ENCODE results near the gene EEIG1.

The EEIG1 gene

DNA sequence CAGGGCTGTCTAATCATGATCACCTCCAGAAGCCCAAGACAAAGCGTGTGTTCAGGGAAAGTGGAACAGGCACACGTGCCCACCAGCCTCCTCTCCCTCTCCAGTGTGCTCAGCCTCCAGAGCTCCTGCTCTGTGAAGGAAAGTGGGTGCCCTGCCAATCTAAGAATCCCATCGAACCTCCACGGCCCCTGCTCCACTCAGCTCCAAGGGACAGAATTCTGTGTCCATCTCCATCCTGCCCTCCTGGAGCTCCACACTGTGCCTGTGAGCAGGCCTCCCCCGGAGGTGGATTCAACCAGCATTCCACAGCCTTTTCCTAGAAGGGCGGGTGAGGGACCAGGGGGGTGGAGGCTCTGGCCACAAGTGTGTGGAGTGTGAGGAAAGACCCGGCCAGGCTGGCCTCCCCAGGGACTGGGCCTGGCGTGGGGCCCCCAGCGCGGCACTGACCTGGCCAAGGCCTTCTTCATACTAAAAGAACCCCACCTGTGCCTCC, 6.0 kb downstream of the EEIG1 start:
- no peak for DNase-seq (ENCODE audit: low read depth in 2 of 2)

DNA sequence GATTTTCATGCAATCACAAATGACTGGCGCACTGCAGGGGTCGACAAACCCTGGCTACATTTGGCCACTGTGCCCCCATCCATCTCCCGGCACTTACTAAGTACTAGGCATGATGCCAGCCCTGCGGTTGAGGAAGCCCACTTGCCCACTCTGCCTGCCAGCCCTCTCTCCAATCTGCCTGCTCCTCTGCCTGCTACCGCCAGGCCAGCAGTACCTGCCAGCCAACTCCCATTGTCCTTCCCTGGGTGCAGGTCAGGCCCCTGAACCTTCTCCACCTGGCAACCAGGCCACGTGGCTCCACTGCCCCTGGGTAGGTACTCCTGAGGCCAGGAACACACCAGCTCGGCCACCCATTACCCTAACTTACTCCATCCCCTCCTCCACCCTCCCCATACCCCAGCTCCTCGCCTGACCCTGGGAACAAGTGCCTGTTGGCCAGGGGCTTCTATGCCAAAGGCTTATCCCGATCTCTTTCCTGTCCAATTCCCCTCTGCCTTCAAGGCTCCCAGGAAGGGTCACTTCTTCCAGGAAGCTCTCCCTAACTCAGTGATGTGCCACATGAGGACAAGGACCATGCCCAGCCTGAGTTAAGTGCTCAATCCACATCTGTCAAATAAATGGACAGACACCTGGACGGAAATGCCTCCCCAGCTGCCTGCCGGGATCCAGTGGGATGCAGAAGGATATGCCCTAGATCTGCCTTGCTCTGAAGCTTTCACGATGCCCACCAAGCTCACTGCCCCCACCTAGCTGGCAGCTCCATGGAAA, 6.6 kb downstream of the EEIG1 start:
- DNase-seq (ENCODE audit: low read depth in 2 of 2), result no peak

DNA sequence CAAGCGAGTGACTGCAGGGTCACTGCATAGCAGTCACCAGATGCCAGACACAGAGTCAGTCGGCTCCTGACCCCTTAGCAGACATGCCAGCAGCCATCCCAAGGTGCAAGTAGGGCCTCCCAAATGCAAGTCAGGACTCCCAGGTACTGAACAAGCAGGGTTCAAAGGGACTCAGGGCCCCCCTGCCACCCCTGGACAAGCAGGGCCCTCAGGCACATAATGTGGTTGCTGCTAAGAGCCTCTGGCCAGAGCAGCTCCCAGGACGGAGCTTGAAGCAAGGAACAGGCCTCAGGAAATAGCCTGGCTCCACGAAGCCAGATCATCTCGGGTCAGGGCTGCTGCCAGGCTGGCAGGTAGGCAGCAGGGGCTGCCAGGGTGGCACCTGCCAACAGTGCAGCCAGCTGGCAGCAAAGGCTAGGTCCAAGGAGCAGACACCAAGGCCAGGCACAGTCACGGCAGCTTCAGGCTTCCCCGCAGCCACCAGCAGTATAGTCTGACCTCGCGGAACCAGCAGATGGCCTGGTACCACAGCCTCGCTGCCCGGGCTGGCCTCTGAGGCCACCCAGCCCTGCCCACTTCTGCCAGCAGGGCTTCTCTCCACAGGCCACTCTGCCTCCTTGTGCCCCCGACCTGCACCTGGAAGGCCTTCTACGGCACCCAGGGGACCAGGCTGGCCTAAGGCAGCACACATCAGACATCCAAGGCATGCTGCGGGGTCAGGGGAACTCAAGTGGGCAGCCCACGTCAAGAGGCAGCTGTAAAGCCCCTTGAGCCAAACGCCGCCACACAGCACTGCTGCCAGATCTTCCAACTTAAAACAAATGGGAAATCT, 7.4 kb downstream of the EEIG1 start:
- DNase-seq (ENCODE audit: low read depth in 2 of 2), result no peak

DNA sequence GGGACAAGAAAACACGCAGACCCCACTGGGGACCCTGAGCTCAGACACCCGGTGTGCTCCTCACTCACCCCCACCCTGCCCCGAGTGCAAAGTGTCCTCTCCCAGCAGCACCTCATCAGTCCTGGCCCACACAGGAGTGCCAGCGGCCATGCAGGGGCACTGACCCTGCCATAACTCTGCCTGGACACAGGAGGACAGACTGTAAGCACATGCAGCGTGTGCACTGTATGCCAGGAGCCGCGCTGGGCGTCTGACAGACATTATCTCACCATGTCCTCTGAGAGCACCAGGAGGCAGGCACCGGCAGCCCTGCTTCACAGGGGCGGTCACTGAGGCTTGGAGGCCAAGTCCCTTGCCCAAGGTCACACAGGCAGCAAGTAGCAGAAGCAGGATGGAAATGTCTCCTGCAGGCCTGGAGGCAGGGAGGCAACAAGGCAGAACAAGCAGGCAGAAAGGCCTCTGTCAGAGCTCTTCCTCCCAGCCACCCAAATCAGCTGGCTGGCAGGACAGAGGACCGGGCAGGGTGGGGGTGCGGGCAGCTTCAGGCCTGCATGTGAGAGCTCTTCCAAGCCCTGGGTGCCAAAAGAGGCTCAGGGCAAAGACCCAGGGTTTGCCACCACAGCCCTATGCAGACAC, 8.4 kb downstream of the EEIG1 start:
- no peak for DNase-seq (ENCODE audit: low read depth in 2 of 2)

DNA sequence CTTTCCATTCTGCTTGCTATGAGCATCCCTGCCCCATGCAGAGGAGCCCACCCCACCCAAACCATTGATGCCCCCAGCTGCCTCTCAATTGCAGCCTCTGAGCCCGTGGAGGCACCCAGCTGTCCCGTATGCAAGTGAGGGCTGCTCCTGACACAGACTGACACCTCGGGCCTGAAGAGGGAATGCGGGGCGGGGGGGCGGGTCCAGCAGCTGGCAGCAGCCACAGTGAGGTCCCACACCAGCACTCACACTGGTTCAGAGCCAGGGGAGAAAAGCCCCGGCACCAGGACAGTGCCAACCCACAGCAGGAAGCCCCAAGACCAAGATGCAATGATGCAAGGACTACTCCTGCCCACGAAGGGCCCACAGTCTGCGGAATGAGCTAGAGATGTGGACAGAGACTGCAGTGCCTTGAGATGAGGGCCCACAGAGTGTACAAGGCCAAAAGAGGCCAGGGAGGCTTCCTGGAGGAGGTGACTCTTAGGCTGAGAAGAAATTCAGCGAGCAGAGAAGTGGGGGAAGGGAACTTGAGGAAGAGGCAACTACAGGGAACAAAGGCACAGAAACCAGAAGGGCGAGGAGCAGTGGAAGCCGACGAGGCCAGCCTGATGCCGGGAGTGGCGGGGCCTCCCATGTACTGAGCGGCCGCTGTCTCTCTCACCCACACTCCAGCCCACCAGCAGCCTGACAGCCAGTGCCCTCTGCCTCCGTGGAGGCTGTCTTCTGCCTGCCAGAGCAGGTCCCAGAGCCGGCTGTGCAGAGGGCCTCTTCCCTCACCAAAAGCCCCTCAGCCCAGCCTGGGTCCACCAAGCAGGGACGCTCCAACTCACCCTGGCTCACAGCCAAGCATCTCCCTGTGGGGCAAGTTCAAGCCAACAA, 9.2 kb downstream of the EEIG1 start:
- no peak for DNase-seq (ENCODE audit: low read depth in 2 of 2)

DNA sequence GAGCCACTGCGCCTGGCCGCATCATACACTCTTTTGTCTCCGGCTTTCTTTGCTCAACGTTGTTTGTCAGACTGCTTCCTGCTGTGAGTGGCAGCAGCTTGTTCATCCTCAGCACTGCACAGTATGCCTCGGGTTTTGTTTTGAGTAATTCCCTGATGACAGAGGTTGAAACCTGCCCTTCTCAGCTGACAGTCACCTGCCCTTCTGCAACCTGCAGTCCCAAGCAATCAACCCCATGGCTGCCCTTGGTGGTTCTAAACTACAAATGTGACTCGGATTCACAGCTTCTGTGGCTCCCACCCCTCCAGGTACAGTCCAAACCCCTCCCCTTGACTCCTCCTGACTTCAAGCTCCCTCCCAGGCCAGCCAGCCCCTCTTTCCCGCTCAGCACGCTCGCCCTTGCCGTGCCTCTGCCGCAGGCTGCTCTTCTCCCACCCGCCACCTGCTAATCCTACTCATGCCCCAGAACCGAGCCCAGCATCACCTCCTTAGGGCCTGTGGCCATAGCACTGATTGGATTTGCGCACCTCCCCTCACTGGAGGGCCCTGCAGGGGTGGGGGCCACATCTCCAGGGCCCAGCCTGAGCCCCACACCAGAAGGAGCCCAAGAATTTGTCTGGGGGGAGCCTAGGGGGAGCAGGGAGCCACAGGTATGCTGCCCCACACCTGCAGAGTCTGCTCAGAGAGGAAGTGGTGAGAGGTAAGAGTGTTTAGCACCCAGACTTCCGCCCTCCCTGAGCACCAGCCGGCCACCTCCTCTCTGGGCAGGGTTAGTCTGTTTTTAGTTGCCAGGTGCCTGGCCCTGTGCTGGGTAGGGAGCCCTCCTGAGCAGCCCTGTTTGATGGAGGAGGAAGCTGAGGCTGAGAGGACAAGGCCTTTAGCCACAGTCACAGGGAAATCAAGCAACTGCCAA, 10.1 kb downstream of the EEIG1 start:
- peak in 1 of 2 donors; percentile 67 for DNase-seq (ENCODE audit: low read depth in 2 of 2)

DNA sequence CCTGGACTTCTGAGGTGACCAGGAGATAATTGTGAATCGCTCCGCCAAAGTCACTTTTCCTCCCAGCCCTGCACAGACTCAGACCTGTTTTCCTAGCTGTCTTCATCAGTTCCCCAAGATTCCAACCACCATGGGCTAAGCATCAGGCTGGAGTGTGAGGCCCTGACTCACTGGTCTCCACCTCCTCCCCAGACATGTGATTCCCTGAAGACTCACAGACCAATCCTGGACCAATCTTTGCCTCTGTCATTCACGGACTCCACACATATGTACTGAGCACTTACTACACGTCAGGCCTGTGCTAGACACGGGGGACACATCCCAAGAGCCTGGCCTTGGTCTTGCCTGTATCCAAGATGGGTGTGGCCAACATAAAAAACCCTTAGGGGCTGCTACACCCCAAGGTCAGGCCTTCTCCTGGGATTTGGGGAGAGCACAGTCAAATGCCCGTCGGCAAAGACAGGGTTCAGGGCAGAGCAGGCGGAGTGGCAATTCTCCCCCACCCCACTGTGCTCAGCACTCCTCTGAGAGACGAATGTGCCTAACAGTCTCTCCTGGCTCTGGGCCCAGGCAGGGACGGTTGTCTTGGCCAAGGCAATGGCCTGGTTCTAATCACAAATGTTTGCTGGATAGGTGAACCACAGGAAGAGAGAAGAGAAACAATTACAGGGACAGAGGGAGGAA, 11.9 kb downstream of the EEIG1 start:
- no peak for DNase-seq (ENCODE audit: low read depth in 2 of 2)

DNA sequence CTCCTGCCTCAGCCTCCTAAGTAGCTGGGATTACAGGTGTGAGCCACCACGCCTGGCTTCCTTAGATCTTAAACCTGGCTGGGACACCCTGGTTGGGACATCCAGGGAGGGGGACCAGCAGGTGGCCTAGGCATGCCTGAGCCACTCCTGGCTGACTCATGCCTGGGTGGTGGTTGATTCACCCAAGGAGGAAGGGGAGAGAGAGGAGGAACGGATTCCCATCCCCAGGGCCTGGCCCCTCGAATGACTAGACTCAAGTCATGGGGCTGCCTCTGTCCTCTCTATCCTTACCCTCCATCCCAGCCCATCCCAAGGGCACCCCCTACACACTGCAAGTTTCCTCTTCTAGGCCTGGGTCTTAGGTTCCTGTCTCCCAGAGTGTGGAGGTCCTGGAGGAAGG, 12.7 kb downstream of the EEIG1 start:
- DNase-seq (ENCODE audit: low read depth in 2 of 2), result no peak

DNA sequence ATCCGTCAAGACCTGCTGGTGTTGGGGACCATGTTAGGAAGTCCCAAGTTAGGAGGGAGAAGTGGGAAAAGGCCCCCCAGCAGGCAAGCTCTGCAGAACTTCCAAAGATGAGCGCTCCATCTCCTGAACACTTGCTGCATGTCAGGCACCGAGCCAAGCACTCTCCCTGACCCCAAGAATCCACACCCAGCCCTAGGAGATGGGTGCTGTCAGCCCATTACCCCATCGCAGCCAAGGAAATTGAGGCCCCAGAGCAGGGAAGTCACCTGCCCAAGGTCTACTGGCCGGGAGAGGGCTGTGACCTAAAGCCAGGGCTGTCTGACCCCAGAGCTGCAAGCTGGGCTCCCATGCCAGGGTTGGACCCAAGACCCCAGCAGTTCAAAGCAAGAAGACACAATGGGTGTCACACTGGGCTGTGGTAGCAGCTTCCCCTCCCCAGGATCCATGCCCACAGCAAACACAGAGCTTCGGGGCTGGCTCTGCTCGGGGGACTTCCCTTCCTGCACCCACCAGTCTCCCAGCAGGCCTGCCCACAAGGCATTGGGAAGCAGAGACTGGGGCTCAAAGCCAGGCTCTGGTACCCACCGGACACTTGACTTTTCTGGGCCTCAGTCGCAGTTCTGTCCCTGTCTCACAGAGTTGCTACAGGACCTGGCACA, 13.5 kb downstream of the EEIG1 start:
- DNase-seq (ENCODE audit: low read depth in 2 of 2), result no peak

DNA sequence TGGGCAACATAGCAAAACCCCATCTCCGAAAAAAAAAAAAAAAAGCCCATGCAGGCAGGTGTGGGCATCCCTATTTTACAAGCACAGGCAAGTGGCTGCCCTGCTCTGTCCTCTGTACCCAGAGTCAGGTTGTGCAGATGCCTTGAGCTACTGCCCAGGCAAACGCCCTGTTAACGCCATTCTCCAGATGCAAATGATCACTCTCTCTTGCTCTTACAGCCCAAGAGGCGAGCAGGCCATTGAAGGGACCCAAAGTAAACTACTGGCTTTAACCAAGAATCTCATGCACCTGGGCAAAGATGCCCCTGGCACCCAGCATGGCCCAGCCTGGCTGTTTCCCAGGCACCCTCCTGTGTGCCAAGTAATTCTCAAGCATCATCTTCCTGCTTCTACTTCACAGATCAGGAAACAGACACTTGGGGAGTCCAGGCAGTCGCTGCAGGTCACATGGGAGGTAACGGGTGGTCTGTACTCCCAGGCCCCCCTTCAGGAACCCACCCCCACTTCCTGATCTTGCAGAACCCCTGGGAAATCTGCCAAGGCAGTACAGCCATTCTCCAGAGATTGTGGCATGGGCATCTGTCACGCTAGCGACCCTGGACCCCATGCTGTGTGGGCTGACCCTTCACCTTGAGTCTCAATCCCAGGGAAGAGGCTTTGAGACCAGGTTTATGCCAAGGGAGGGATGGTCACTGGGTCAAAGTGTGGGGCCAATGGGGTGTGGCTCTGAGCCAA, 14.2 kb downstream of the EEIG1 start:
- DNase-seq (ENCODE audit: low read depth in 2 of 2), result no peak

DNA sequence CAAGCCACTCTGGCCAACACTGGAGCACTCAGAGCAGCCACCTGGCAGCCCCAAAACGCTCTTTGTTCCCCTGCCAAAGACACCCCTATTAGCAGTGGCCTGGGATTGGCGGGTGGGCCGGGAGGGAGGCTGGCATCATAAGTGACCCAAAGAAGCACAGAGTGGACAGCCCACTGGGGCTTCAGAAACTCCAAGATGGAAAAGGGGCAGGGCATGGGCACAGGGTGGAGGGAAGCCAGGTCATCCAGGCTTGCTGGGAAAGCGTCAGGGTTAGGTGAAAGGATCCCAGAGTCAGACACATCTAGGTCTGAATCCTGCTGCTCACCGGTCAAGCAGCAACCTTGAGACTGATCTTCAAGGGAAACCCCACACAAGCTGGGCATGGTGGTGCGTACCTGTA, 14.8 kb downstream of the EEIG1 start:
- no peak for DNase-seq (ENCODE audit: low read depth in 2 of 2)

DNA sequence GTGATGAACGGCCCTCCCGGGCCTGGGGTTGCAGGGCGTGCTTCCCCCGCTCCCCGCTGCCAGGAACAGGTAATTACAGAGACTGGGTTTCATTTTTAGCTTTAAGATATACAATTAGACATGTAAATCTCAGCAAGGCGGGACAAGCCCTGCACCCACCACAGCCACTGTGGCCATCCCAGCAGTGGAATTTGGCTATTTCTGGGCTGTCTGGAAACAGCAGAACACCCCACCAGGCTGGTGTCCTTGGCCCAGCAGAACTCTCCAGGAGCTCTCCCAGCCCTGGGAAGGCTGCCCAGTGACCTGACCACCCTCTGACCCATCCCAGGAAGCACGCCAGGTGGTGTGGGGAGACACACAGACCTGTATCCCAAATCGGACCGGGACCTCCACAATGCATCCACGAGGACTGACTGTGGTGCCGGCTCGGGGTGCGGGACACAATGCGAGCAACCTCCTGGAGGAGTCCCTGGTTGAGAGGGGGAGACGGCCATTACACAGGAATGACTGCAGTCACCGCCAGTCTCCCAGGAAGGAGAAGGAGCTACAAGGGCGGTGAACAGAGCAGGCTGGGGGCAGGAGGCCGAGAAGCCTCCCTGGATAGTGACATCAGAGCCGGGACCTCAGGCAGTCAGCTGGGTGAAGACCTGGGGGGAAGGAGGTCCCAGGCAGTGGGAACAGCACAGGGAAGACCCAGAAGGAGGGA, 17.3 kb downstream of the EEIG1 start:
- DNase-seq (ENCODE audit: low read depth in 2 of 2), result no peak

DNA sequence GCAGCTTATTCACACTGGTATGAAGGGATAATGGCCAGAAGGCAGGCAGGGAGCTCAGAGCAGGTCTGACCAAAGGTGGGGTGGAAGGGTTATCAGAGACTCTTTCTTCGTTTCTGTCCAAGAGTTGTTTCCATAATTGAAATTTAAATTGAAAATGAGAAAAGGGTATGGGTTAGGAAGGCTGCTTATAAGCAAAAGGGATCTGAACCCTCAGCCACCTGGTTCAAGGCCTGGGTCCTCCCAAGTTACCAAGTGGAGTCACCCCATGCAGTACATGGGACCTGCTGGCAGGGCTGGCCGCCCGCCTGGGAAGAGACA, 17.8 kb downstream of the EEIG1 start:
- DNase-seq (ENCODE audit: low read depth in 2 of 2), result no peak

DNA sequence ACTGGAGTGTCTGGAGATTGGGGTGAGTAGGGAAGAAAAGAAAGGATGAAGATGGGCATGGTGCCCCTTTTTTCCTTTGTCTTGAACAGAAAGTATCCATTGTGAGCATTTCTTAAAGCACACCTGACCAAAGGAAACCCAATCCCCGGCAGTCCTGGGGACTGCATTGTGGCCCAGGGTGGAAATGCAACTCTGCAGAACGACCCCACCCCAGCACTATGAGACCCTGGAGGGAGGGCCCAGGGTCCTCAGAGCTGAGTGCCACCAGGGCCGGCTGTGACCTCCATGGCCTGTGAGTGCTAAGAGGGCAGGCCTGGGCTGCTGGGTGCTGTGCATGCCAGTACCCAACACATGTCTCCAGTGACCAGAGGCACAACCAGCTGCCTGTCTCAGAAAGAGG, 18.5 kb downstream of the EEIG1 start:
- DNase-seq (ENCODE audit: low read depth in 2 of 2), result no peak

DNA sequence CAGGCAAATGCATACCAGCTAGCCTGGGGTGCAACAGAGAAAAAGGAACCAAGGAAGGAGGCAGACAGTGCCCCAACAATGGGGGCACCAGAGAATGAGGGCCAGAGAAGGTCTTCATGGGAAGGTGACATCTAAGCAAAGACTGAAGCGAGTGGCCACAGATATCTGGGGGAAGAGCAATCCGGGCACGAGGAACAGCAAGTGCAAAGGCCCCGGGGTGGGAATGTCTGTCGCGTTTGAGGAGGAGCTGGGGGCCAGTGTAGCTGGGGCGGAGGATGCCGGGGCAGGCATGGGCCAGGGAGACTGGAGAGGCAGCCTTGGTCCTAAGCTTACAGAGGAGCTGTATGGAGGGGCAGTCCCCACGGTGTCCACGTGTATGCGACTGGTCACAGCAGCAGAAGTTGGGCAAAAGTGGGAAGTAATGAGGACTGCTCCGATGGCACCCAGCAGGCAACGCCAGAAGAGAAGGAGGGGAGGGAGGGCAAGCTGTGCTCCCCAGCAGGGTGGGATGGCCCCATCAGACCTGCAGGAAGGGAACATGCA, 19.1 kb downstream of the EEIG1 start:
- DNase-seq (ENCODE audit: low read depth in 2 of 2), result no peak

DNA sequence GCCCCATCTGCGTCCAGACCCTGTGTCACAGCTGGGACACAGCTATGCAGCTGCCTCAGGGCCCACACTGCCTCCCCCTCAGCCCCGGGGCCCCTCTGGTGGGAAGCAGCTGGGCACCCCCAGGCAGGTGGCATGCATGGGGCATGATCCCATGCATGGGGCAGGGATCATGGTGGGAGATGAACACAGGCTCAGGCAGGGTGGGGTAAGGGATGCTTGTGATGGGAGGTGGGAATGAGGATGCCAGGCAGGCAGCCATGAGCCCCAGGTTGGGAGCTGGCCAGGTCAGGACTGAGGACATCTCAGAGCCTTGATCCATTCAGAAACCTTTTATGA, 19.7 kb downstream of the EEIG1 start:
- DNase-seq (ENCODE audit: low read depth in 2 of 2), result no peak

DNA sequence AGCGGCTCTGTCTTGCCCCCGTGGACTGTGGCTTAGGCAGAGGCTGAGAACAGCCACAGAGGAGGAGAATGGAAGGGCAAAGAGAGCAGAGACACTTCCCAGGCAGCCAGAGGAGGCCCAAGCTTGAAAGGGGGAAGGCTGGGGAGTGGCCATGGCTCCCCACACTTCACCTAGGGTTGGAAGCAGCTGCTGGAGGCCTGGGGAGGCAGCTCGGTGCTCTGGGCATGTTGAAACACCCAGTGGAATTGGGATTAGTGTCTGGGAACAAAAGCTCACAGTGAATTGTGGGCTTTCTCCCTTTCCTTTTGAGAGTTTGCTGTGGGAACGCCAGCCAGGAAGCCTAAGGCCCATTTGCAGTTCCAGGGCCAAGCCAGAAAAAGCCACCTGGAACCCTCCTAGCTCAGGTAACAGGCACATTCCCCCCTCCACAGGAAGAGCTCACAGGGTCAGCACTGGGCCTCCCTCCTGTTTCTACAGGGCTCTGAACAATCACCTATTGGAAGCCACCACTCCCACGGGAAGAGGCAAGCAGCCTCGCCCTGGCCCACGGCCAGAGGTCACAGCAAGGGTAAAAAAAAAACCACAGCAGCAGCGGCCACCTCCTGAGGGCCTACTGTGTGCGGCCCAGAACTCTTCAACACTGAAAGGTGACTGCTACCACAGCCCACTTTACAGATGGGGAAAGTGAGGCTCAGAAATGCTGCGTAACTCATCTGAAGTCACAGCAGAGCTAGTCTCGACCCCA, 20.2 kb downstream of the EEIG1 start:
- no peak for DNase-seq (ENCODE audit: low read depth in 2 of 2)
